A549 (cell line): ENCODE measurements around the gene NQO2.

Experiments used
- CTCF ChIP-seq: fragments of >200 bp; sonication (Bioruptor Twin); formaldehyde crosslinking; IDR thresholded peaks from 3 replicates; pipeline ENCODE4 v1.5.1; 2016
- POLR2A ChIP-seq: IDR thresholded peaks from 2 replicates; pipeline ENCODE4 v1.6.1; 2012; ENCODE audit warnings: mild to moderate bottlenecking, low read length

GRCh38 chr6:2990932-2991506 is 8.7 kb upstream of the NQO2 start:
- TF ChIP-seq POLR2A (no peak), CTCF (no peak)
